RWPE2 (cell line): ENCODE results near the gene FBXO41.

Source experiments
- ATAC-seq: fragments of 200-7000 bp; cut with Tn5 transposase; 3 replicates; pipeline ENCODE4 v1.9.1; 2021; ENCODE audit warnings: low read depth
- DNase-seq: peaks from one replicate; pipeline ENCODE4 v3.0.0-alpha.2; 2020; ENCODE audit warnings: low spot score
- H3K27ac ChIP-seq: fragments of 450-650 bp; 2 replicates; pipeline ENCODE4 v1.5.1; 2017; ENCODE audit warnings: mild to moderate bottlenecking; ENCODE audit not compliant: poor library complexity, severe bottlenecking
- H3K27me3 ChIP-seq: fragments of 250-450 bp; sonication (Bioruptor Pico); 2 replicates; pipeline ENCODE4 v1.5.1; 2021; ENCODE audit warnings: mild to moderate bottlenecking, moderate library complexity; ENCODE audit not compliant: insufficient read depth, poor library complexity, severe bottlenecking
- H3K36me3 ChIP-seq: fragments of 250-450 bp; sonication (Bioruptor Pico); 2 replicates; pipeline ENCODE4 v1.5.1; 2020; ENCODE audit warnings: low read depth, mild to moderate bottlenecking, moderate library complexity
- H3K4me1 ChIP-seq: fragments of 250-450 bp; sonication (Bioruptor Pico); 2 replicates; pipeline ENCODE4 v1.5.1; 2021; ENCODE audit warnings: mild to moderate bottlenecking, moderate library complexity; ENCODE audit not compliant: insufficient read depth, poor library complexity, severe bottlenecking
- H3K4me3 ChIP-seq: fragments of 250-450 bp; sonication (Bioruptor Pico); 2 replicates; pipeline ENCODE4 v1.5.1; 2021; ENCODE audit warnings: mild to moderate bottlenecking, moderate library complexity; ENCODE audit not compliant: severe bottlenecking
- H3K9me3 ChIP-seq: fragments of 250-450 bp; sonication (Bioruptor Pico); 2 replicates; pipeline ENCODE4 v1.5.1; 2021; ENCODE audit warnings: mild to moderate bottlenecking, moderate library complexity; ENCODE audit not compliant: severe bottlenecking
- TF ChIP-seq, protein P1 (sequence below): fragments of 450-650 bp; IDR thresholded peaks from one replicate; pipeline ENCODE4 v1.5.1; 2017; ENCODE audit warnings: mild to moderate bottlenecking, moderate library complexity; ENCODE audit not compliant: poor library complexity, severe bottlenecking

Gene FBXO41

DNA sequence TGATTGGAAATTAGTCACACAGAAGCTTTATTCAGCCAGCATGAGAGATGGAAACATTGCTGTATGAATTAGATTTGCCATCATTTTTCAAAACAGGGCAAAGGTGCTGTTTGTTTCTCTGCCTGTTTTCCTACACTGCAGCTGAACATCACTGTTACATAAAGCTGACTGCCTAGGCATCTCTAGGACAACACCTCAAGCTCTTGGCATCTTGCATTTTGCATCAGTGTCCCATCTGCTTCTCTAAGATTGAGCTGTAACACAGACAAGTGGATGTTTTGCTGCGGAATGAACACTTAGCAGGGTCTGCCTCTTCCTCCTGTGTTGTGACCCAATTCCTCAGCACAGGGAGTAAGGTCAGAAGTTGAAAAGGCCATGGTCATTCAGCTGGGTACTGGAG, 45.3 kb downstream of the FBXO41 start:
- no peak overlapping the region for H3K4me3 ChIP-seq
- H3K27me3 ChIP-seq, result no peaks in the 10 kb centered on the region
- TF ChIP-seq, protein P1, sequence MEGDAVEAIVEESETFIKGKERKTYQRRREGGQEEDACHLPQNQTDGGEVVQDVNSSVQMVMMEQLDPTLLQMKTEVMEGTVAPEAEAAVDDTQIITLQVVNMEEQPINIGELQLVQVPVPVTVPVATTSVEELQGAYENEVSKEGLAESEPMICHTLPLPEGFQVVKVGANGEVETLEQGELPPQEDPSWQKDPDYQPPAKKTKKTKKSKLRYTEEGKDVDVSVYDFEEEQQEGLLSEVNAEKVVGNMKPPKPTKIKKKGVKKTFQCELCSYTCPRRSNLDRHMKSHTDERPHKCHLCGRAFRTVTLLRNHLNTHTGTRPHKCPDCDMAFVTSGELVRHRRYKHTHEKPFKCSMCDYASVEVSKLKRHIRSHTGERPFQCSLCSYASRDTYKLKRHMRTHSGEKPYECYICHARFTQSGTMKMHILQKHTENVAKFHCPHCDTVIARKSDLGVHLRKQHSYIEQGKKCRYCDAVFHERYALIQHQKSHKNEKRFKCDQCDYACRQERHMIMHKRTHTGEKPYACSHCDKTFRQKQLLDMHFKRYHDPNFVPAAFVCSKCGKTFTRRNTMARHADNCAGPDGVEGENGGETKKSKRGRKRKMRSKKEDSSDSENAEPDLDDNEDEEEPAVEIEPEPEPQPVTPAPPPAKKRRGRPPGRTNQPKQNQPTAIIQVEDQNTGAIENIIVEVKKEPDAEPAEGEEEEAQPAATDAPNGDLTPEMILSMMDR, result no peak
- peaks cover 65% of the 10 kb centered on the region for H3K36me3 ChIP-seq
- peaks cover 21% of the 10 kb centered on the region for H3K4me1 ChIP-seq
- no peak for ATAC-seq
- H3K9me3 ChIP-seq, result no peaks in the 10 kb centered on the region
- DNase-seq, result no peak
- no peak overlapping the region for H3K27ac ChIP-seq

DNA sequence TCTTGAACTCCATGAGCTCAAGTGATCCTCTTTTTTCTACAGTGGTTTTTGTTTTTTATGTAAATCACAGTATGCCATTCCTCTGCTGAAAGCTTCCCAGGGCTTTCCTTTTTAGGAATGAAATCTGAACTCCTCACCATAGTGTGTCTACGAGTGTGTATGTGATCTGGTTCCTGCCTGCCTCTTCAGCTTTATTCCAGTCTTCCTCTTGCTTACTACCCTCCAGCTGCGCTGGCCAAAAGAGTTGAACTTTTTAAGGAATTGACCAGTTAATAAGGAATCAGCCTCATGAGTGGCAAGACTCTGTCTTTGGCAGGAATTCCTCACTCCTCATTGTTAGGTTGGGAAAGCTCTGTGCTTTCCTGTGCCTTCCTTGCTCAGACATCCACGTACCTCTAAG, 46.1 kb downstream of the FBXO41 start:
- Histone ChIP-seq H3K27me3 (no peaks in the 10 kb centered on the region), H3K4me1 (peaks cover 14% of the 10 kb centered on the region), H3K4me3 (no peak overlapping the region), H3K36me3 (peaks cover 56% of the 10 kb centered on the region), H3K27ac (no peak overlapping the region), H3K9me3 (no peaks in the 10 kb centered on the region)
- TF ChIP-seq, protein P1, result no peak
- ATAC-seq, result no peak
- DNase-seq, result no peak

DNA sequence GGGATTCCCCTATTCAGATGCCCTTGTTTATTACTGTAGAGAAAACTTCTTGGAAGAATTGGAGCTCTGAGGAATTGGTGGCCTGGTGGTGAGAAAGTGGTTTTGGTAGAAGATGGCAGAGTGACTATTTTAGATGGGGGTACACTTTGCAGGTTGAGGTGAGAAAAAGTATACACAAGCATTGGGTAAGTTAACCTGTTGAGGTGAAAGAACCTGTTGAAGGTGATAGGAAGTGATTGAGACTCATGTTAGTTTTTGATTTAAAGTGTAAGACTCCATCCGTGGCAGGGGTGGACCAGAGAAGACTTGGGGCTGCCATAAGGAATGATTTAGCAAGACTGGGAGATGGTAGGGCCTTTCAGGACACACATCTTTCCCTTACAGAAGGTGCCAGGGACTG, 47.1 kb downstream of the FBXO41 start:
- no peak overlapping the region for H3K27ac ChIP-seq
- no peak overlapping the region for H3K4me3 ChIP-seq
- no peaks in the 10 kb centered on the region for H3K9me3 ChIP-seq
- TF ChIP-seq, protein P1, result no peak
- peaks cover 47% of the 10 kb centered on the region for H3K36me3 ChIP-seq
- no peaks in the 10 kb centered on the region for H3K27me3 ChIP-seq
- DNase-seq, result no peak
- H3K4me1 ChIP-seq, result peaks cover 12% of the 10 kb centered on the region
- ATAC-seq, result no peak

DNA sequence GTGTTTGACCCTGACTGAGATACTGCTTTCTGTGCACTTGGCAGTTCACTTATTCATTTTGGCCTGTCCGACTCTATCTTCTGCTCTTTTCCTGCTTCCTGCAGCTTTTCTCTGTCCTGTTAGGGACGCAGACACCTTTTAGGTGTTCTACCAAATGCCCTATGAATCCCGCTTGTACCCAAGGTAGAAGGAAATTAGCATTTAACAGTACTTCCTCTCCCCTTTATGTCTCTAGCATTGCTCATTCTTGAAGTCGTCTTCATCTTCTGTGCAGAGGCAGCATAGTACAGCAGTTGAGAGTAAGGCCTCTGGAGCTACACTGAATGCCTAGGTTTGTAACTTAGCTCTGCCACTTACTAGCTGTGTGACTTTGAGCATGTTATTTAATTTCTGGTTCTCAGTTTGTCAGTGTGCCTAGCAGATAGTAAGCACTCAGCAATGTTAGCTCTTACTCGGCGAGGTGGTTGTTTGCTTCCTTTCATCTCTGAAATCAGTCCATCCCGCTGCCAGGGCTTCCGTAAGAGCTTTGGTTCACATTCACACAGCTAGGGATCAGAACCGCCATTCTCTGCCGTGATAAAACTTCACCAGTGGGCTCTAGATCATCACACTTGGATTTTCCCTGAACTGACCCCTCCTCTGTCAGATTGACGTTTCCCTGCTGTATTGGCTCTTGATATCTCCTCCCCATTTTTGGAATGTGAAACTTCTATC, 48.8 kb downstream of the FBXO41 start:
- ATAC-seq, result no peak
- no peak for DNase-seq
- peaks cover 32% of the 10 kb centered on the region for H3K36me3 ChIP-seq
- TF ChIP-seq, protein P1, result no peak
- H3K4me1 ChIP-seq, result peaks cover 12% of the 10 kb centered on the region
- H3K27me3 ChIP-seq, result no peaks in the 10 kb centered on the region
- no peaks in the 10 kb centered on the region for H3K9me3 ChIP-seq
- peak overlapping the region; percentile 71 for H3K27ac ChIP-seq
- peak overlapping the region; percentile 65 for H3K4me3 ChIP-seq

DNA sequence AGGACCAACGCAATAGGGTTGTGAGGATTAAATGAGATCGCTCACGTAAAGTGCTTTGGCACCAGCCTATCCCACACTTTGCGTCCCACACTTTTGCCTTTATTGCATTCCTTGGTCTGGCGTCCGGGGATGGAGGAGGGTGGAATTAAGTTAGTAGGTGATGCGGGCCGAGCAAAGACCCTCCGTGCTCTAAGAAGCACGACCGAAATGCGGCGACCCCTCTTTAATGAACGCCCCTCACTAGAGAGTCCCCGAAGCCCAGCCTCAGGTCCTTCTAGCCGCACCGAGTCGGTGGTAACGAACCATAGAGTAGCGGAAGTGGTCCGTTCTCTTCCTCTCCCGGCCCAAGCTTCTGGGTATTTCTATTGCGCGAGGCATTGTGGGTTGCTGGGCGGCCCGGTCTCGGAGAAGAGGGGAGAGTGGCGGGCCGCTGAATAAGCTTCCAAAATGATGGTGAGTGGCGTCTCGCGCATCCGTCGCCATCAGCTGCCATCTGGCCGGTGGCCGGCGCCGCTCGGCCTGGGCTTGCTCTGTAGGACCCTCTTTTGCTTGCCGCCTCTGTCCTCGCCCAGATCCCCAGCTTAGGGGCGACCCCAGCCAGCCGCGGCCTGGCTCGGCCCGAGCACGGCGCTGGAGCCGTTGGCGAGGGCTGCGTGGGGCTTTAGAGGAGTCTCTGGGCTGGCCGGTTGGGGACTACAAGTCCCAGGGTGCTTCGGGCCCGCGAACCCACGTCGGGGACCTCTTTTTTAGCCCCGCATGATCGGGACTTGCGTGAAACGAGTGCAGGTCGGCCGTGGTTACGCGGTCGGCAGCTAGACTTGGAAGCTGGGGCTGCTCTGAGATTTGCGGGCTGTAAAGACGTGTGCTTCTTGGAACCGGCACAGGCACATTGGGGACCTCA, 50.1 kb downstream of the FBXO41 start, which contains the start of gene CCT7:
Gene CCT7, plus strand, starts transcription at position 377 of the 901 bp plus-strand sequence. Its CDS starts 71 bp downstream, at position 448.
- TF ChIP-seq, protein P1, result no peak
- peaks cover 12% of the 10 kb centered on the region for H3K4me1 ChIP-seq
- H3K36me3 ChIP-seq, result peaks cover 19% of the 10 kb centered on the region
- ATAC-seq (peak; percentile 69), DNase-seq (peak; percentile 86)
- no peaks in the 10 kb centered on the region for H3K27me3 ChIP-seq
- H3K9me3 ChIP-seq, result no peaks in the 10 kb centered on the region
- peak within 1 kb of the TSS; percentile 71 for H3K27ac ChIP-seq
- peak within 1 kb of the TSS; percentile 65 for H3K4me3 ChIP-seq
